A549 (cell line): ENCODE results near the gene CCDC80.

Experiments
- ELK1 ChIP-seq: fragments of 150-350 bp; IDR thresholded peaks from 2 replicates; pipeline ENCODE4 v1.6.1; 2014; ENCODE audit warnings: low read depth, mild to moderate bottlenecking, low read length
- JUN ChIP-seq, 2 experiments: fragments of >200 bp; sonication (Bioruptor Twin); formaldehyde crosslinking; IDR thresholded peaks; 2 replicates in 1 of 2; 3 replicates in 1 of 2; pipeline ENCODE4 v1.6.1; 2016 to 2017
- POLR2A ChIP-seq: IDR thresholded peaks from 2 replicates; pipeline ENCODE4 v1.6.1; 2012; ENCODE audit warnings: mild to moderate bottlenecking, low read length
- REST ChIP-seq: fragments of 200-600 bp; sonication (generic); IDR thresholded peaks from 2 replicates; pipeline ENCODE4 v1.6.1; 2016; ENCODE audit warnings: antibody characterized with exemption, mild to moderate bottlenecking, moderate library complexity
- TF ChIP-seq, protein P1 (sequence below): fragments of >200 bp; sonication (Bioruptor Twin); formaldehyde crosslinking; IDR thresholded peaks from 3 replicates; pipeline ENCODE4 v1.5.1; 2016

GRCh38 chr3:112597945-112598344 is 43.0 kb downstream of the CCDC80 start:
- TF ChIP-seq POLR2A = no peak
- TF ChIP-seq, protein P1, sequence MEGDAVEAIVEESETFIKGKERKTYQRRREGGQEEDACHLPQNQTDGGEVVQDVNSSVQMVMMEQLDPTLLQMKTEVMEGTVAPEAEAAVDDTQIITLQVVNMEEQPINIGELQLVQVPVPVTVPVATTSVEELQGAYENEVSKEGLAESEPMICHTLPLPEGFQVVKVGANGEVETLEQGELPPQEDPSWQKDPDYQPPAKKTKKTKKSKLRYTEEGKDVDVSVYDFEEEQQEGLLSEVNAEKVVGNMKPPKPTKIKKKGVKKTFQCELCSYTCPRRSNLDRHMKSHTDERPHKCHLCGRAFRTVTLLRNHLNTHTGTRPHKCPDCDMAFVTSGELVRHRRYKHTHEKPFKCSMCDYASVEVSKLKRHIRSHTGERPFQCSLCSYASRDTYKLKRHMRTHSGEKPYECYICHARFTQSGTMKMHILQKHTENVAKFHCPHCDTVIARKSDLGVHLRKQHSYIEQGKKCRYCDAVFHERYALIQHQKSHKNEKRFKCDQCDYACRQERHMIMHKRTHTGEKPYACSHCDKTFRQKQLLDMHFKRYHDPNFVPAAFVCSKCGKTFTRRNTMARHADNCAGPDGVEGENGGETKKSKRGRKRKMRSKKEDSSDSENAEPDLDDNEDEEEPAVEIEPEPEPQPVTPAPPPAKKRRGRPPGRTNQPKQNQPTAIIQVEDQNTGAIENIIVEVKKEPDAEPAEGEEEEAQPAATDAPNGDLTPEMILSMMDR = no peak
- TF ChIP-seq JUN (IDR thresholded peaks at IDR 0.05) = no peak
- no peak for TF ChIP-seq REST
- TF ChIP-seq ELK1 = no peak
